ENCODE results near the gene CEP85L. TPM values are rescaled to one million over a fixed set of nuclear protein-coding genes. Genes with fewer than 3 reads are reported as not detected.
A peak's percentile ranks its signal among the peaks of the same experiment; 100 is the strongest.

The CEP85L gene
- total RNA-seq, 4 donors from 2014 or later = 5.3 to 10.5 (median 8.7) TPM

DNA sequence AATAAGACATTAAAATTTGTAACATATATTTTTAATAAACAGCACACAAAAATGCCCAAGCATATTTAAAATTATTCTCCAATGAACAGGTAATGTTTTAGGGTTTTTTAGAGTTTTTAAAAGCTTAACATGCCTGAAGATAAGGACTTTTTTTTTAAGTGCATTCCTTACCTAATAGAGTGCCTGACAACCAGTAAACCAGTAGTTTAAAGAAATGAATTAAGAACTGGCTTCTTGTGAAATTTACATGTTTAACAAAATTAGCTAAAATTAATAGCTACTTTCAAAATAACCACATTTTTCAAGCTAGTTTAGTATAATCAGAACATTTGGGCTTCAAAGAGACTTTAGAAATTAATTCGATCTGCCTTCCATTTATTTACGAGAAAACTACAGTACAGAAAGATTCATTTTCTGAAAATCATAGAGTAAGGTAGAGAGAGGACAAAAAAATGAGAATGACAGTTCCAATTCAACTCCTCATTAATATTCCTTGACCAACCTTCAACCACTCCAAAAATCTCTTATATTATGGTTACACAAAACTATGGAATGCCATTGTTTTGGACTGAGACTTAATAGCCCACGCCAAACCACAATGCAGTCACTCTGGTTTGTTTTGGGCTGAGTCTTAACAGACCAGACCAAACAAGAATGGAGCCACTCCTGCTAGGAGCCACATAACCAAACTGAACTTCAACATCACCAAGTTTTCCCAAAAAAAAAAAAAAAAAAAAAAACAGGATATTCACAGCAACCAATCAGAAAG lies 109.0 kb downstream of the CEP85L start:
- Histone ChIP-seq H3K27ac (no peak overlapping the region), H3K4me3 (no peak overlapping the region), H3K9me3 (no peaks in the 10 kb centered on the region), H3K27me3 (no peaks in the 10 kb centered on the region), H3K4me1 (peaks cover 0 to 11% (median 2%) of the 10 kb centered on the region in 4 donors), H3K36me3 (no peaks in the 10 kb centered on the region)
- TF ChIP-seq EP300 (IDR thresholded peaks at IDR 0.05; ENCODE audit: low read depth) = no peak
- TF ChIP-seq POLR2A (IDR thresholded peaks at IDR 0.05) = no peak
- no peak for TF ChIP-seq POLR2AphosphoS5 (IDR thresholded peaks at IDR 0.05)
- TF ChIP-seq CTCF (IDR thresholded peaks at IDR 0.05) = no peak
- in situ Hi-C loops (cut with MboI; ENCODE audit: low pct_ligation_motif_present in 1 of 4, low pct_unique_long_range_greater_than_20kb in 1 of 4, low sequenced_read_pairs in 3 of 4) (no loop called here), intact Hi-C loops (cut with DNase I; ENCODE audit: low total_unique reads) (no loop called here)
- WGBS, 2 donors (ENCODE audit: low coverage in 1 of 2) = 94 to 100% methylated on average over 2 to 3 of the region's 3 CpGs
- no peak for DNase-seq

- intact Hi-C loops (cut with DNase I; ENCODE audit: low total_unique reads) = no loop called here
- 58 to 64% methylated on average over 2 of the region's 2 CpGs for WGBS, 2 donors (ENCODE audit: low coverage in 1 of 2)
- Histone ChIP-seq H3K9me3 (no peaks in the 10 kb centered on the region), H3K4me3 (no peak overlapping the region), H3K36me3 (no peaks in the 10 kb centered on the region), H3K4me1 (peaks cover 0 to 8% (median 2%) of the 10 kb centered on the region in 4 donors), H3K27ac (peak overlapping the region in 3 of 4 donors; percentile 21 to 31 (median 24)), H3K27me3 (no peaks in the 10 kb centered on the region)
- no peak for DNase-seq
- in situ Hi-C loops (cut with MboI; ENCODE audit: low pct_ligation_motif_present in 1 of 4, low pct_unique_long_range_greater_than_20kb in 1 of 4, low sequenced_read_pairs in 3 of 4) = no loop called here
- peak in 1 of 3 donors; percentile 22 for TF ChIP-seq POLR2AphosphoS5 (IDR thresholded peaks at IDR 0.05)
- TF ChIP-seq EP300 (IDR thresholded peaks at IDR 0.05; ENCODE audit: low read depth) = no peak
Observed at GRCh38 chr6:118537574-118537973, 113.8 kb downstream of the CEP85L start.

GRCh38 chr6:118536478-118536877 lies 114.9 kb downstream of the CEP85L start:
- Histone ChIP-seq H3K27me3 (no peaks in the 10 kb centered on the region), H3K27ac (no peak overlapping the region), H3K4me1 (peaks cover 0 to 8% (median 2%) of the 10 kb centered on the region in 4 donors), H3K9me3 (no peaks in the 10 kb centered on the region), H3K4me3 (no peak overlapping the region), H3K36me3 (no peaks in the 10 kb centered on the region)
- no peak for TF ChIP-seq CTCF (IDR thresholded peaks at IDR 0.05)
- no peak for TF ChIP-seq POLR2AphosphoS5 (IDR thresholded peaks at IDR 0.05)
- TF ChIP-seq POLR2A (IDR thresholded peaks at IDR 0.05) = no peak
- no peak for TF ChIP-seq EP300 (IDR thresholded peaks at IDR 0.05; ENCODE audit: low read depth)
- no peak for DNase-seq
- WGBS, 2 donors (ENCODE audit: low coverage in 1 of 2) = 87 to 95% methylated on average over 2 of the region's 2 CpGs
- in situ Hi-C loops (cut with MboI; ENCODE audit: low pct_ligation_motif_present in 1 of 4, low pct_unique_long_range_greater_than_20kb in 1 of 4, low sequenced_read_pairs in 3 of 4) = no loop called here
- intact Hi-C loops (cut with DNase I; ENCODE audit: low total_unique reads) = no loop called here

GRCh38 chr6:118535176-118535844 lies 116.1 kb downstream of the CEP85L start:
- intact Hi-C loops (cut with DNase I; ENCODE audit: low total_unique reads) (no loop called here), in situ Hi-C loops (cut with MboI; ENCODE audit: low pct_ligation_motif_present in 1 of 4, low pct_unique_long_range_greater_than_20kb in 1 of 4, low sequenced_read_pairs in 3 of 4) (no loop called here)
- Histone ChIP-seq H3K9me3 (peaks cover 0 to 4% of the 10 kb centered on the region in 2 donors), H3K27ac (no peak overlapping the region), H3K4me1 (peaks cover 0 to 8% (median 2%) of the 10 kb centered on the region in 4 donors), H3K27me3 (no peaks in the 10 kb centered on the region), H3K36me3 (no peaks in the 10 kb centered on the region), H3K4me3 (no peak overlapping the region)
- DNase-seq = no peak
- 90% methylated on average over 5 to 6 of the region's 6 CpGs for WGBS, 2 donors (ENCODE audit: low coverage in 1 of 2)
- TF ChIP-seq EP300 (IDR thresholded peaks at IDR 0.05; ENCODE audit: low read depth) (no peak), POLR2AphosphoS5 (IDR thresholded peaks at IDR 0.05) (no peak), POLR2A (IDR thresholded peaks at IDR 0.05) (no peak)

- peaks cover 0 to 11% (median 6%) of the 10 kb centered on the region in 4 donors for H3K4me1 ChIP-seq
- intact Hi-C loops (cut with DNase I; ENCODE audit: low total_unique reads) = no loop called here
- H3K27ac ChIP-seq = no peak overlapping the region
- 91 to 95% methylated on average over 2 of the region's 2 CpGs for WGBS, 2 donors (ENCODE audit: low coverage in 1 of 2)
- peaks cover 0 to 4% of the 10 kb centered on the region in 2 donors for H3K9me3 ChIP-seq
- TF ChIP-seq POLR2A (IDR thresholded peaks at IDR 0.05) (no peak), EP300 (IDR thresholded peaks at IDR 0.05; ENCODE audit: low read depth) (no peak), CTCF (IDR thresholded peaks at IDR 0.05) (no peak), POLR2AphosphoS5 (IDR thresholded peaks at IDR 0.05) (no peak)
- no peaks in the 10 kb centered on the region for H3K36me3 ChIP-seq
- in situ Hi-C loops (cut with MboI; ENCODE audit: low pct_ligation_motif_present in 1 of 4, low pct_unique_long_range_greater_than_20kb in 1 of 4, low sequenced_read_pairs in 3 of 4) = no loop called here
- no peaks in the 10 kb centered on the region for H3K27me3 ChIP-seq
- no peak for DNase-seq
- H3K4me3 ChIP-seq = no peak overlapping the region
Observed at GRCh38 chr6:118530942-118531341, 120.4 kb downstream of the CEP85L start.

All from transverse colon (tissue), 4 donors.